IPS-11a (cell line): ENCODE data around the gene TERB1.

Source experiments
- H3K4me3 ChIP-seq: one replicate; pipeline ENCODE4 v1.5.1; 2013; ENCODE audit warnings: low read depth, low read length, control low read depth

TERB1 gene

DNA sequence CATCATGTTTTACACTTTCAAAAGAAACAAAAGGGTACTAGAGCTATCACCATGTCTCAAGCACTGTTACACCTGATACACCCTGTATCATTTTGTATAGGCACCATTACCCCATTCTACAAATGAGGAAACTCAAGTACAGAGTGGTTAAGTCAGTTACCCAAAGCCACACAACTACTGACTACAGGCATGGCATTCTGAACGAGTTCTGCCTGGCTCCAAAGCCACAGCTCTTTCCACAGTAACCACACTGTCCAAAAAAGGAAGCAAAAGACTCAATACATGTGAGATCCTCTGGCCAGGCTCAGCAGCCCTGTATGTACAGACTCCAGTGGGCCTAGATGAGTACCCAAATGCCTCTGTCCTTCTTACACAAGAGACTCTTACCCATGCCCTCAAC, 54.7 kb downstream of the TERB1 start:
- H3K4me3 ChIP-seq, result no peak overlapping the region

DNA sequence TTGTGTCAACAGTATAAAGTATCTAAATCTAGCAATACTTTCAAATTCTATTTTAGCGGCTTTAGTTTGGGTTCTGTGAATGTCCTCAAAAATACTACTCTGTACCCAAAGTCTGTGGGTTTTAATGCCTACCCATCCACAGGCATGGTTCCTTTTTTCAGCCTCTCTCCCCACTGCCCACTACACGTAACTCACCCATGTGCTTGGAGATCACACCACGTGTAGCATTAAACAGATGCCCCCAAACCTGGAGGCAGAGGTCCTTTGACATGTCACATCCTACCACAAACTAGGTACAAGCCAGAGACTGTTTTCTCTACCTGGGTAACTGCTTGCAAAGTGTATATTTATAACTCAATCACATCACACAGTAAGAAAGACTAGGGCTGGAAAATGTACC, 55.3 kb downstream of the TERB1 start:
- no peak overlapping the region for H3K4me3 ChIP-seq

- no peak overlapping the region for H3K4me3 ChIP-seq
Observed at GRCh38 chr16:66741950-66742808, 59.2 kb downstream of the TERB1 start.

DNA sequence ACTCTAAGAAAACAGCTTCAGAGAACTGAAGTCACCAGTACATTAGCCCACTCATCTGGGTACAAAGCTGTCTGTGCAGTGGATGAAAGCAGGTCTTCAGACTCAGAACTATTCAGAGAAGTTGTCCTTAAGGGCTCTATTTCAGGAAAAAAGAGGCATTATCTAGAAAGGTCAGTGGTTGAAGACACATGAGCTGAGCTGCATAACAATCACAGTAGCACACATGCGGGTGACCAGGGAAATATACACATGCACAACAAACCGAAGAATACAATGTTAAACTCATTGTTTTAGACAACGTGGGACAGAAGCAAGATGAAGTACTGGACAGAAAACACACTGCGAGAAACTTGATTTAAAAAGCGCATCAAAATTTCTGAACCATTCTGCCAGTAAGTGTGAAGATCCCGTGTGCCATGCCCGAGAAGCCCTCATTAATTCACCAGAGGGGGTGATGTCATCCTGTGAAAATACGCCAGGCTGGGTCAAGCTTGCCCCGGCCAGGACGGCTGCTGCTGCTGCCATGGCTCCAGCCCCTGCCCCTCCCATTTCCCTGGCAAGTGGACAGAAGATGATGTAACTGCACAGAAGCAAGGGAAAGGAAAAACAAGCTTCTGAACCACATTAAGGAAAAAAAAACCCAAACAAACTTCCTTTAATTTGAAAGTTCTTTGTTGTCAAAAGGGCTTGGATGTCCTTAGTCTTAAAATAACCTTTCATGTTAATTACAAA, 60.0 kb downstream of the TERB1 start:
- no peak overlapping the region for H3K4me3 ChIP-seq

- no peak overlapping the region for H3K4me3 ChIP-seq
Observed at GRCh38 chr16:66740533-66740932, 60.9 kb downstream of the TERB1 start.

GRCh38 chr16:66740010-66740409, 61.4 kb downstream of the TERB1 start:
- no peak overlapping the region for H3K4me3 ChIP-seq

- no peak overlapping the region for H3K4me3 ChIP-seq
Observed at GRCh38 chr16:66735891-66736290, 65.5 kb downstream of the TERB1 start.

DNA sequence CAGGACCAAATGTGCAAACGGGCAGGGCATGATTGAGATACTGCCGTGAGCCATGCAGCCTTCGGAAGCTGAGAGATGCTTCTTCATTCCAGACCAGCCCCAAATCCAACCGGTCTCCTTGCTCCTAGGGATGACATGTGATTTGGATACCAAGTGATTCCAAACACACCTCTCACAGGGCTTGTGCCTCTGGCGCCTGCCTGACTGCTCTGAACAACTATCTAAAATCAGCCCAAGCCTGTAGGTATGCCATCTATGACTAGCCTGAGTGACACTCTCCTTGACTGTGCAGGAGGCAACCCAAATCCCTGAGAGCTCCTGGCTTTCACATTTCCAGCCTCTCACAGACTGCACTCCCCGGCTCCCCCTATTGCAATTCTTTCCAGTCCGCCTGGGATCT, 70.3 kb downstream of the TERB1 start:
- no peak overlapping the region for H3K4me3 ChIP-seq

GRCh38 chr16:66728804-66729203, 72.6 kb downstream of the TERB1 start:
- H3K4me3 ChIP-seq, result no peak overlapping the region

GRCh38 chr16:66728117-66728787, 73.1 kb downstream of the TERB1 start:
- H3K4me3 ChIP-seq, result no peak overlapping the region

DNA sequence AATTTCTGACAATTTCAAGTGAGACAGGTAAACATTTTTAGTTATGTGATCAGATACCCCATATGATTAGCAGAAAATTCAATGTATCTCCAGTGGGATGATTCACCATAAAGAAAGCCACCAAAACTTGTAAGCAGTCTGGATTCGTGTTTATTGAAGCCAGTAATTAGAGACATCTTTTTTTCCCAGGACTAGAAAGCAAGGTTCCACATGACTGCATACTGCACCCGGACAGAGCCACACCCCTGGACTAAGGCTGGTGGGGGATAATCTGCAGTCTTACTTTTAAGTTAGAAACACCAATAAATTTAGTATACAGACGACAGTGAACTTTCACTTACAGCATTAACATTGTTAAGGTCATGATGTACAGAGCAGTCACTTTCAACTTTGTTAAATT, 80.6 kb downstream of the TERB1 start:
- no peak overlapping the region for H3K4me3 ChIP-seq

DNA sequence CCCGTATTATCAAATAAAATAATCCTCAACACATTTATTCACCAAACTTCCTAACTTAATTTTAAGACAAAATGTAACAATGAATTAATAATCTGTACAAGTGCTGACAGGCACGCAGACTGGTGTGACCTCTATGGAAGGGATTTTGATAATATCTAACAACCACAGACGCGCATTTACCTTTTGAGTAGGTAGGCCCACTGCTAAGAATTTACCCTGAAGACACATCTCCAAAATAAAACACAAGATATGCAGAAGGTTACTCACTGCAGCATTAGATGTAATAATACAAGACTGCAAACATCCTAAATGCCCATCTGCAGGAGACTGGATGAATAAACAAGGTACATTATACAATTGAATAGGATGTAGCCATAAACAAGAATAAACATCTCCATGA, 82.1 kb downstream of the TERB1 start:
- no peak overlapping the region for H3K4me3 ChIP-seq

- no peak overlapping the region for H3K4me3 ChIP-seq
Observed at GRCh38 chr16:66717776-66718175, 83.6 kb downstream of the TERB1 start.

- no peak overlapping the region for H3K4me3 ChIP-seq
Observed at GRCh38 chr16:66717112-66717675, 84.2 kb downstream of the TERB1 start.

- H3K4me3 ChIP-seq, result no peak overlapping the region
Observed at GRCh38 chr16:66714654-66715307, 86.6 kb downstream of the TERB1 start.

GRCh38 chr16:66714062-66714461, 87.3 kb downstream of the TERB1 start:
- H3K4me3 ChIP-seq, result no peak overlapping the region

GRCh38 chr16:66713076-66713475, 88.3 kb downstream of the TERB1 start:
- no peak overlapping the region for H3K4me3 ChIP-seq

DNA sequence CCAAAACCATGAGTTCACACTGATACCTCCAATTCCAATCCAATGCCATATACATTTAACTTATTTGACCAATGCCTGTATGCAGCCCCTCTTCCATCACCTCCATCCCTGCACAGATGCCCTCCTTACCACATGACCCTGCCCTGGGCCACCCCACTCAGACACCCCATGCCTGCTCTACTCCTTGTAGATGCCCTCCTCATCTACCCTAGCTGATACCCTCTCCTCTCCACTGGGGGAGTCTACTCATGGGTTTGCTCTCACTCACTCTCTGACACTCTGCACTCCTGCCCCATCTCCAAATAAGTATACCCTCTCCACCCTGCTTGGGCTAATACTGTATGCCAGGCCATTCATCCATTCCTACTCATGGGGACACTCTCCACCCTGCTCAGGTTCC, 88.9 kb downstream of the TERB1 start:
- no peak overlapping the region for H3K4me3 ChIP-seq

GRCh38 chr16:66711581-66711980, 89.8 kb downstream of the TERB1 start:
- no peak overlapping the region for H3K4me3 ChIP-seq

GRCh38 chr16:66706506-66706880, 94.9 kb downstream of the TERB1 start:
- no peak overlapping the region for H3K4me3 ChIP-seq
